SK-N-SH treated with all-trans-retinoic acid at 6 μM for 48 hours (cell line): ENCODE results near the gene FBLN2.

Experiments used
- ATAC-seq: fragments of 200-7000 bp; cut with Tn5 transposase; 3 replicates; pipeline ENCODE4 v1.9.1; 2020; ENCODE audit warnings: mild to moderate bottlenecking, moderate library complexity
- BACH2 ChIP-seq: fragments of 250-450 bp; sonication (Bioruptor Pico); IDR thresholded peaks from 2 replicates; pipeline ENCODE4 v1.9.0; 2021; ENCODE audit warnings: mild to moderate bottlenecking, borderline replicate concordance
- CREB5 ChIP-seq: fragments of 250-450 bp; sonication (Bioruptor Pico); IDR thresholded peaks from 2 replicates; pipeline ENCODE4 v1.5.1; 2020; ENCODE audit warnings: low read depth, mild to moderate bottlenecking, moderate library complexity
- CSDC2 ChIP-seq: fragments of 250-450 bp; sonication (Bioruptor Pico); IDR thresholded peaks from 2 replicates; pipeline ENCODE4 v1.5.0; 2020; ENCODE audit warnings: mild to moderate bottlenecking, moderate library complexity
- GLIS3 ChIP-seq: fragments of 250-450 bp; sonication (Bioruptor Pico); IDR thresholded peaks from 2 replicates; pipeline ENCODE4 v1.5.0; 2020; ENCODE audit warnings: mild to moderate bottlenecking, moderate library complexity
- ISL1 ChIP-seq: fragments of 250-450 bp; sonication (Bioruptor Pico); IDR thresholded peaks from 2 replicates; pipeline ENCODE4 v2.1.2; 2022; ENCODE audit warnings: mild to moderate bottlenecking, moderate library complexity
- POU6F1 ChIP-seq: fragments of 250-450 bp; sonication (Bioruptor Pico); IDR thresholded peaks from 2 replicates; pipeline ENCODE4 v1.8.0; 2021; ENCODE audit warnings: low read depth, mild to moderate bottlenecking, moderate library complexity, borderline replicate concordance
- PPARA ChIP-seq: fragments of 250-450 bp; sonication (Bioruptor Pico); IDR thresholded peaks from 2 replicates; pipeline ENCODE4 v1.5.0; 2020; ENCODE audit warnings: mild to moderate bottlenecking, borderline replicate concordance
- RARB ChIP-seq: fragments of 250-450 bp; sonication (Bioruptor Pico); IDR thresholded peaks from 2 replicates; pipeline ENCODE4 v1.8.0; 2021; ENCODE audit warnings: mild to moderate bottlenecking, moderate library complexity
- SNAI2 ChIP-seq: fragments of 250-450 bp; sonication (Bioruptor Pico); IDR thresholded peaks from 2 replicates; pipeline ENCODE4 v1.5.0; 2020; ENCODE audit warnings: mild to moderate bottlenecking, moderate library complexity
- TCF4 ChIP-seq: fragments of 250-450 bp; sonication (Bioruptor Pico); IDR thresholded peaks from 2 replicates; pipeline ENCODE4 v1.8.0; 2021; ENCODE audit warnings: mild to moderate bottlenecking, moderate library complexity, borderline replicate concordance
- TOX ChIP-seq: fragments of 250-450 bp; sonication (Bioruptor Pico); IDR thresholded peaks from 2 replicates; pipeline ENCODE4 v1.8.0; 2021; ENCODE audit warnings: mild to moderate bottlenecking, moderate library complexity, borderline replicate concordance
- ZFP3 ChIP-seq: fragments of 250-450 bp; sonication (Bioruptor Pico); IDR thresholded peaks from 2 replicates; pipeline ENCODE4 v1.5.0; 2020; ENCODE audit warnings: mild to moderate bottlenecking, moderate library complexity
- ZFP30 ChIP-seq: fragments of 450-650 bp; formaldehyde crosslinking; IDR thresholded peaks from 2 replicates; pipeline ENCODE4 v1.5.0; 2022; ENCODE audit warnings: mild to moderate bottlenecking, moderate library complexity
- ZNF70 ChIP-seq: fragments of 450-650 bp; formaldehyde crosslinking; IDR thresholded peaks from 2 replicates; pipeline ENCODE4 v1.5.0; 2020; ENCODE audit warnings: mild to moderate bottlenecking, moderate library complexity
- ZNF8 ChIP-seq: fragments of 450-650 bp; formaldehyde crosslinking; IDR thresholded peaks from 2 replicates; pipeline ENCODE4 v1.5.0; 2020; ENCODE audit warnings: mild to moderate bottlenecking, moderate library complexity
- TF ChIP-seq, protein P1 (sequence below): fragments of 250-450 bp; sonication (Bioruptor Pico); IDR thresholded peaks from 2 replicates; pipeline ENCODE4 v1.5.1; 2021; ENCODE audit warnings: mild to moderate bottlenecking, moderate library complexity
- TF ChIP-seq, protein P2 (sequence below): fragments of 250-450 bp; sonication (Bioruptor Pico); IDR thresholded peaks from 2 replicates; pipeline ENCODE4 v1.5.0; 2020; ENCODE audit warnings: mild to moderate bottlenecking, moderate library complexity

The FBLN2 gene

GRCh38 chr3:13595485-13595884, 46.6 kb downstream of the FBLN2 start:
- TF ChIP-seq, protein P1, sequence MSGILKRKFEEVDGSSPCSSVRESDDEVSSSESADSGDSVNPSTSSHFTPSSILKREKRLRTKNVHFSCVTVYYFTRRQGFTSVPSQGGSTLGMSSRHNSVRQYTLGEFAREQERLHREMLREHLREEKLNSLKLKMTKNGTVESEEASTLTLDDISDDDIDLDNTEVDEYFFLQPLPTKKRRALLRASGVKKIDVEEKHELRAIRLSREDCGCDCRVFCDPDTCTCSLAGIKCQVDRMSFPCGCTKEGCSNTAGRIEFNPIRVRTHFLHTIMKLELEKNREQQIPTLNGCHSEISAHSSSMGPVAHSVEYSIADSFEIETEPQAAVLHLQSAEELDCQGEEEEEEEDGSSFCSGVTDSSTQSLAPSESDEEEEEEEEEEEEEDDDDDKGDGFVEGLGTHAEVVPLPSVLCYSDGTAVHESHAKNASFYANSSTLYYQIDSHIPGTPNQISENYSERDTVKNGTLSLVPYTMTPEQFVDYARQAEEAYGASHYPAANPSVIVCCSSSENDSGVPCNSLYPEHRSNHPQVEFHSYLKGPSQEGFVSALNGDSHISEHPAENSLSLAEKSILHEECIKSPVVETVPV (CRISPR knock-in tag): no peak
- no peak for TF ChIP-seq CREB5
- no peak for TF ChIP-seq TCF4
- TF ChIP-seq, protein P2, sequence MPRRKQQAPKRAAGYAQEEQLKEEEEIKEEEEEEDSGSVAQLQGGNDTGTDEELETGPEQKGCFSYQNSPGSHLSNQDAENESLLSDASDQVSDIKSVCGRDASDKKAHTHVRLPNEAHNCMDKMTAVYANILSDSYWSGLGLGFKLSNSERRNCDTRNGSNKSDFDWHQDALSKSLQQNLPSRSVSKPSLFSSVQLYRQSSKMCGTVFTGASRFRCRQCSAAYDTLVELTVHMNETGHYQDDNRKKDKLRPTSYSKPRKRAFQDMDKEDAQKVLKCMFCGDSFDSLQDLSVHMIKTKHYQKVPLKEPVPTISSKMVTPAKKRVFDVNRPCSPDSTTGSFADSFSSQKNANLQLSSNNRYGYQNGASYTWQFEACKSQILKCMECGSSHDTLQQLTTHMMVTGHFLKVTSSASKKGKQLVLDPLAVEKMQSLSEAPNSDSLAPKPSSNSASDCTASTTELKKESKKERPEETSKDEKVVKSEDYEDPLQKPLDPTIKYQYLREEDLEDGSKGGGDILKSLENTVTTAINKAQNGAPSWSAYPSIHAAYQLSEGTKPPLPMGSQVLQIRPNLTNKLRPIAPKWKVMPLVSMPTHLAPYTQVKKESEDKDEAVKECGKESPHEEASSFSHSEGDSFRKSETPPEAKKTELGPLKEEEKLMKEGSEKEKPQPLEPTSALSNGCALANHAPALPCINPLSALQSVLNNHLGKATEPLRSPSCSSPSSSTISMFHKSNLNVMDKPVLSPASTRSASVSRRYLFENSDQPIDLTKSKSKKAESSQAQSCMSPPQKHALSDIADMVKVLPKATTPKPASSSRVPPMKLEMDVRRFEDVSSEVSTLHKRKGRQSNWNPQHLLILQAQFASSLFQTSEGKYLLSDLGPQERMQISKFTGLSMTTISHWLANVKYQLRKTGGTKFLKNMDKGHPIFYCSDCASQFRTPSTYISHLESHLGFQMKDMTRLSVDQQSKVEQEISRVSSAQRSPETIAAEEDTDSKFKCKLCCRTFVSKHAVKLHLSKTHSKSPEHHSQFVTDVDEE (CRISPR knock-in tag): no peak
- TF ChIP-seq POU6F1 (CRISPR knock-in tag): no peak
- TF ChIP-seq PPARA (CRISPR knock-in tag): no peak
- TF ChIP-seq ISL1: no peak
- TF ChIP-seq RARB (CRISPR knock-in tag): no peak
- TF ChIP-seq CSDC2 (CRISPR knock-in tag): no peak
- no peak for TF ChIP-seq GLIS3 (CRISPR knock-in tag)
- no peak for TF ChIP-seq ZFP30 (CRISPR knock-in tag)
- TF ChIP-seq SNAI2 (CRISPR knock-in tag): no peak
- no peak for TF ChIP-seq ZNF8 (CRISPR knock-in tag)
- no peak for ATAC-seq

GRCh38 chr3:13596426-13597205, 47.7 kb downstream of the FBLN2 start:
- no peak for TF ChIP-seq ZFP3 (CRISPR knock-in tag)
- TF ChIP-seq ZFP30 (CRISPR knock-in tag): no peak
- no peak for TF ChIP-seq ZNF70 (CRISPR knock-in tag)
- no peak for TF ChIP-seq CSDC2 (CRISPR knock-in tag)
- no peak for TF ChIP-seq PPARA (CRISPR knock-in tag)
- TF ChIP-seq, protein P2 (CRISPR knock-in tag): no peak
- no peak for TF ChIP-seq TOX (CRISPR knock-in tag)
- no peak for TF ChIP-seq GLIS3 (CRISPR knock-in tag)
- TF ChIP-seq ZNF8 (CRISPR knock-in tag): no peak
- no peak for TF ChIP-seq TCF4
- no peak for TF ChIP-seq BACH2 (CRISPR knock-in tag)
- TF ChIP-seq, protein P1 (CRISPR knock-in tag): no peak
- ATAC-seq: no peak
